Measurements from ENCODE around the gene MRPS11.

GRCh38 chr15:88440021-88440420 is 27.5 kb upstream of the MRPS11 start:
- TF ChIP-seq MAX (IDR thresholded peaks at IDR 0.05; ENCODE audit: low read depth, low read length) (no peak), RAD21 (IDR thresholded peaks at IDR 0.05; ENCODE audit: insufficient read depth, low read depth, low read length) (no peak), KDM1A (IDR thresholded peaks at IDR 0.05; ENCODE audit: borderline replicate concordance) (no peak), CTCF (IDR thresholded peaks at IDR 0.05 in 2 of 3, conservative IDR thresholded peaks at IDR 0.05 in 1 of 3; ENCODE audit: control insufficient read depth in 2 of 3, extremely low read depth in 1 of 3, insufficient read depth in 1 of 3, low read depth in 3 of 3, low read length in 3 of 3) (no peak), EZH2 (IDR thresholded peaks at IDR 0.05; ENCODE audit: borderline replicate concordance, control insufficient read depth, low read depth, low read length) (no peak), JUND (IDR thresholded peaks at IDR 0.05; ENCODE audit: low read depth, low read length) (no peak), IKZF1 (conservative IDR thresholded peaks at IDR 0.05) (no peak), TARDBP (IDR thresholded peaks at IDR 0.05; ENCODE audit: borderline replicate concordance) (no peak), ATF2 (IDR thresholded peaks at IDR 0.05; ENCODE audit: low read length) (no peak), ASH2L (IDR thresholded peaks at IDR 0.05; ENCODE audit: borderline replicate concordance, low read depth) (no peak), FOXK2 (IDR thresholded peaks at IDR 0.05) (no peak), ZNF274 (IDR thresholded peaks at IDR 0.05; ENCODE audit: insufficient read depth, insufficient read length) (no peak), SUPT20H (IDR thresholded peaks at IDR 0.05; ENCODE audit: borderline replicate concordance, control insufficient read depth, low read depth, low read length) (no peak), SP1 (IDR thresholded peaks at IDR 0.05; ENCODE audit: low read depth, low read length) (no peak)
